Activated CD8-positive, alpha-beta memory T cell treated with anti-CD3 and anti-CD28 coated beads, Interleukin-2, amount 50 U/mL, for 4 hours (primary cell): ENCODE data around the gene POLR1B.
"Not testable (repeated sequence)": the region's sequence is repeated elsewhere in the genome, so short reads cannot be mapped to it uniquely, and the experiment has no call there.

Source experiments
- DNase-seq: peaks from one replicate; pipeline ENCODE4 v3.0.0-alpha.2; 2020

POLR1B gene

DNA sequence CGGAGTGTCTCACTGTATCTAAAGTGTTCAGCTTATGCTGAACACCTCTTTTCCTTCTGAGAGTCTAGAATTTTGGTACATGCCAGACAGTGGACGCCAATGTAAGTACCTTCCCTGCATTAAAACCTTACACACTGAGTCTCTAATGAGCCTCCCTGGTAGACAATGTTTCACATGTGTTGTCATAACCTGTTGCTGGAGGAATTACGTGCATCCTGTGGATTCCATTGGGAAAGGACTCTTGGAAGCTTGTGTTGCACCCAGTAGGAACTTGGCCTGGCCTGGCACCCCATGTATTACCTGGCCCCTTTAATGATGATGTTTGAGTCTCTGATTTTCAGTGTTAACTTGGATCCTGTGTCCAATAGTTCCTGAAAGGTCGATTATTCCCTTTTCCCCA lies 62.7 kb downstream of the POLR1B start:
- DNase-seq = no peak

DNA sequence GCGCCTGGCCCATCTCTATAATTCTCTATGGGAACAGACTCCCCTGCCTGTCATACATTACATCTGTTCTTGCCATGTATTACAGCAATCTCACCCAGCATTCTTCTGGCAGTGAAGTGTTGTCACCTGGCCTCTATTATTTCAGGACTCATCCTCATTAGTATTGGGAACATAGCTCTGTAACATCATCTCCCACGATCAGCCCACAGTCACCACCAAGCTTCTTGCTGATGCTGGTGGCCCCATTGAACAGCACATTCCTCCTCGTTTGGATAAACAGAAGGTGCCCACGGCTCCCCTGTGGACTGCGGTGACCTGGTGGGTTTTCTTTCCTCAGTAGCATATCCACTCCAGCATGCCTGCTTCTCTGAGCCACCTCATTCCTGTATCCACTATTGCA lies 63.7 kb downstream of the POLR1B start:
- no peak for DNase-seq

DNA sequence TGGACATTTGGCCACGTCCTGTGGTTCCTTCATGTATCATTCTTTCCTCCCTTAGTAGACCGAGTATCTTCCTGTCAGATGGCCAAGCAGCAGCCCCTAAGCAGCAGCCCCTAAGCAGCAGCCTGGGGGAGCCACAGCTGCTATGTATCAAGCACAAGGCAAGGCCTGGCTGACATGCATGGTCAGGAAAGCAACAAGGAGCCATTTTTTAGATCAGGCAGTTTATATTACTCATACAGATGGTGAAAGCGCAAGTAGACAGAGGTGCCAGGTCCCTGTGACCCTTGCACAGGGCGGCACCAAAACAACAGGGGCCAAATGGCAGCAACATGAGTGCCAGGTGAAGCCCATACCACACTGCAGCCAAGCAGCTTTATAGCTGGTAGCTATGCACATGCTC lies 64.3 kb downstream of the POLR1B start:
- no peak for DNase-seq

DNA sequence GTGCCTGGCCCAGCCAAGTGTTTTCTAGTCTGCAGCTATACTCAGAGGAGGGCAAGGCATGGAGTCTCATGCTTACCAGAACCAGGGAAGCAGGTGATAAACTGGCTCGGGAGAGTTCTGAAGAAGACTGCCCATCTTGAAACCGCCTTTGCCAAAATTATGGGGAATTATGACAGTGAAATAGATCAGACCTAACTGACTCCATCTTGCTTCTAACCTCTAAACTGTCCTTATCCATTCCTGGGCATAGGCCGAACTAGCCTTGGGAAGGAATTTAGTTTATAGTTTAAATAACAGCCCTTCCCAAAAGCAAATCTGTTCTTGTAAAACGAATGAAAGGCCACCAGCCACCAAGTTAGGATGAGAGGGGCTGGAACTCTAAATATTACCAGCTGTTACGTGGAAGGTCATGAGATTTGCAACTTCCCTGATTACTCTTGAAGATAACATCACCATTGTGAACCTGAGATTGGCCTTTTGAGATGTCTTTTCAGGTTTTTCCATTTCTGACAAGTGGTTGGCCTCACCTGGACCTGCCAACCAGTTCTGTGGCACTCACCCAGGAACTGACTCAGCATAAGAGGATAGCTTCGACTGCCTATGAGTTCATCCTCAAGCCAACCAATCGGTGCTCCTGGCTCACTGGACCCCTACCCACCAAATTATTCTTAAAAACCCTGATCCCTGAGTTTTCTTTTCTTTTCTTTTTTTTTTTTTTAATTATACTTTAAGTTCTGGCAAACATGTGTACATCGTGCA lies 65.6 kb downstream of the POLR1B start:
- no peak for DNase-seq

DNA sequence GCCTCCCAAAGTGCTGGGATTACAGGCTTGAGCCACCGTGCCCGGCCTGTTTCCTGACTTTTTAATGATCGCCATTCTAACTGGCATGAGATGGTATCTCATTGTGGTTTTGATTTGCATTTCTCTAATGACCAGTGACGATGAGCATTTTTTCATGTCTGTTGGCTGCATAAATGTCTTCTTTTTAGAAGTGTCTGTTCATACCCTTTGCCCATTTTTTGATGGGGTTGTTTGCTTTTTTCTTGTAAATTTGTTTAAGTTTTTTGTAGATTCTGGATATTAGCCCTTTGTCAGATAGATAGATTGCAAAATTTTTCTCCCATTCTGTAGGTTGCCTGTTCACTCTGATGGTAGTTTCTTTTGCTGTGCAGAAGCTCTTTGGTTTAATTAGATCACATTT lies 67.1 kb downstream of the POLR1B start:
- not testable (repeated sequence) for DNase-seq

DNA sequence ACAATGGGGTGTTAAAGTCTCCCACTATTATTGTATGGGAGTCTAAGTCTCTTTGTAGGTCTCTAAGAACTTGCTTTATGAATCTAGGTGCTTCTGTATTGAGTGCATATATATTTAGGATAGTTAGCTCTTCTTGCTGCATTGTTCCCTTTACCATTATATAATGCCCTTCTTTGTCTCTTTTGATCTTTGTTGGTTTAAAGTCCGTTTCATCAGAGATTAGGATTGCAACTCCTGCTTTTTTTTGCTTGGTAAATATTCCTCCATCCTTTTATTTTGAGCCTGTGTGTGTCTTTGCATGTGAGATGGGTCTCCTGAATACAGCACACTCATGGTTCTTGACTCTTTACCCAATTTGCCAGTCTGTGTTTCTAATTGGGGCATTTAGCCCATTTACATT lies 70.0 kb downstream of the POLR1B start:
- not testable (repeated sequence) for DNase-seq

DNA sequence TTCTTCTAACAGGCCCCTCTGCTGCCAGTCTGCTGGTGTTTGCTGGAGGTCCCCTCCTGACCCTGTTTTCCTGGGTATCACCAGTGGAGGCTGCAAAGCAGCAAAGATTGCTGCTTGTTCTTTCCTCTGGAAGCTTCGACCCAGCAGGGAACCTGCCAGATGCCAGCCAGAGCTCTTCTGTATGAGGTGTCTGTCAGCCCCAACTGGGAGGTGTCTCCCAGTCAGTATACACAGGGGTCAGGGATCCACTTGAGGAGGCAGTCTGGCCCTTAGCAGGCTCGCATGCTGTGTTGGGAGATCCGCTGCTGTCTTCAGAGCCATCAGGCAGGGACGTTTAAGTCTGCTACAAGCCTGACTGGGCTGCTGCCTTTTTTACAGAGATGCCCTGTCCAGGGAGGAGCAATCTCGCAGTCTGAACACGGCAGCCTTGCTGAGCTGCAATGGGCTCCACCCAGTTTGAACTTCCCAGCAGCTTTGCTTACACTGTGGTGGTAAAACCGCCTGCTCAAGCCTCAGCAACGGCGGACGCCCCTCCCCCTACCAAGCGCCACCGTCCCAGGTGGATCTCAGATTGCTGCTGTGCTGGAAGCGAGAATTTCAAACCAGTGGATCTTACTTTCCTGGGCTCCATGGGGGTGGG lies 72.1 kb downstream of the POLR1B start:
- DNase-seq = no peak

DNA sequence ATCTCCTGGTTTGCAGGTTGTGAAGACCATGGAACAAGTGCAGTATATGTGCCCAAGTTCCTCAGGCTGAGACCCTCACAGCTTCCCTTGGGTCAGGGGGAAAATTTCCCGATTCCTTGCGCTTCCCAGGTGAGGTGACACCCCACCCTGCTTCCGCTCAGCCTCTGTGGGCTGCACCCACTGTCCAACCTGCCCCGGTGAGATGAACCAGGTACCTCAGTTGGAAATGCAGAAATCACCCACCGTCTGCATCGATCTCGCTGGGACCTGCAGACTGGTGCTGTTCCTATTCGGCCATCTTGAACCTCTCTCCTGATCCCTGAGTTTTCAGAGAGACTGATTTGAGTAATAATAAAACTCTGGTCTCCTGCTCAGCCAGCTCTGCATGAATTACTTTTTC lies 72.8 kb downstream of the POLR1B start:
- DNase-seq = no peak

DNA sequence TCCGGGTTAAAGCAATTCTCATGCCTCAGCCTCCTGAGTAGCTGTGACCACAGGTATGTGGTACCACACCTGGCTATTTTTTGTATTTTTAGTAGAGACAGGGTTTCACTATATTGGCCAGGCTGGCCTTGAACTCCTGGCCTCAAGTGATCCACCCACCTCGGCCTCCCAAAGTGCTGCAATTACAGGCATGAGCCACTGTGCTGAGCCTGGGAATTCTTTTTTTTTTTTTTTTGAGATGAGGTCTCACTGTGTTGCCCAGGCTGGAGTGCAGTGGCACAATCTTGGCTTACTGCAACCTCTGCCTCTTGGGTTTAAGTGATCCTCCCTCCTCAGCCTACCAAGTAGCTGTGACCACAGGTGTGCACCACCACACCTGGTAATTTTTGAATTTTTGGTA lies 73.5 kb downstream of the POLR1B start:
- not testable (repeated sequence) for DNase-seq

DNA sequence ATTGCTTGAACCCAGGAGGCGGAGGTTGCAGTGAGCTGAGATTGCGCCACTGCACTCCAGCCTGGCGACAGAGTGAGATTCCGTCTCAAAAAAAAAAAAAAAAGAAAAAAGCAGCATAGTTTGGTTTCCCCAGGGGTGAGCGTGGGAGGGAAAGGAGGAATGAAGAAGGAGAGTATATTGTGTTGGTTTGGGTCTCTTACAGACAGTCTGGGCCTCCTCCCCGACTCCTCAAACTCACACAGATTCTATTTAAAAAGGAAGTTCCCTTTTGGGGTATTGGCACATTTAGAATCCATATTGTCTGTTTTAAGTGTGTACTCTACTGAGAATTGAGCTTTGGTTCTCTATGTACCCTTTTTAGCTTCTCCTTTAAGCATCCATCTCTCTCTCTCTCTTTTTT lies 76.1 kb downstream of the POLR1B start:
- DNase-seq = no peak

DNA sequence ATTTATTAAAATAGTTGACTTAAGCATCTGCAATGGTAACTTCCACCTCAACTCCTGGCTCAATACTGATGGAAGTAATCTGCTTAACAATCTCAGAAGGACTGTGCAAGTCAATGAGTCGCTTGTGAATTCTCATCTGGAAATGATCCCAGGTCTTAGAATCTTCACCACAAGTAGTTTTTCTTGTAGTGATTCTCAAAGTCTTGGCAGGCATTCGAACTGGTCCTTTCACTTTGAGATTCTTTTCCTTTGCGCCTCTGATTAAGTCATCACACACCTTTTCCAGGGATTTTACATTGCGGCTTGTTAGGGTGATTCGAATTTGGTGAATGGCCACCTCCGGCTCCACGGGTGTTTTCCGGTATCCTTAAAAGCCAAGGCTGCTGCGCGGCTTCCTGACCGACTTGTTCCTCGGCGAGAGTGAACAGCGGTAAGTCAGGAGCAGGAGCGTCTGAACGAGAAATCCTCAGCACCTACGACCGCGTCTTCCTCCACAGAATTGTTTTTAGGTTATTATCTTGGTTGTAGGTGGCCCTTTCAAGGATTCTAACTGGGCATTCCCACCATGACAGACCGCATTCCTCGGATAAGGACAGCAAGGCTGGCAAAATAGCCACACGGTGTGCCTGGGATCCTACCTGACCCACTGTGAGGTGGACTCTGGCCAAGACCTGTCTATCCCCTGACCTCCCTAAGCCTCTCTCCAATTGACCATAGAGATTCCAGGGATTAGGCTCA lies 79.7 kb downstream of the POLR1B start:
- no peak for DNase-seq

DNA sequence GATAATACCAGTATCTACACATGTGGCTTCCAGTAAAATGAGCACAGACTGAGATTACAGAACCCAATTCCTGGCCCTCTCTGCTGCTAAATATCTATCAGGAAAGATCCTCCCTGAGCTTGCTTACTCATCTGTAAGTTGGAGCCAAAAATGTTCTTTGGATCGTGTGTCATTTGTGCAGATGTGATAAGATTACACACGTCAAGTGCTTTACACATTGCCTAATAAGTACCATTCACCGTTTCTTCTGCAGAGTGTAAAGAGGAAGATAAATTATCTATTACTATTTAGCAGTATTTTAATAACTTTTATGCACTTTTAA lies 80.2 kb downstream of the POLR1B start:
- no peak for DNase-seq

DNA sequence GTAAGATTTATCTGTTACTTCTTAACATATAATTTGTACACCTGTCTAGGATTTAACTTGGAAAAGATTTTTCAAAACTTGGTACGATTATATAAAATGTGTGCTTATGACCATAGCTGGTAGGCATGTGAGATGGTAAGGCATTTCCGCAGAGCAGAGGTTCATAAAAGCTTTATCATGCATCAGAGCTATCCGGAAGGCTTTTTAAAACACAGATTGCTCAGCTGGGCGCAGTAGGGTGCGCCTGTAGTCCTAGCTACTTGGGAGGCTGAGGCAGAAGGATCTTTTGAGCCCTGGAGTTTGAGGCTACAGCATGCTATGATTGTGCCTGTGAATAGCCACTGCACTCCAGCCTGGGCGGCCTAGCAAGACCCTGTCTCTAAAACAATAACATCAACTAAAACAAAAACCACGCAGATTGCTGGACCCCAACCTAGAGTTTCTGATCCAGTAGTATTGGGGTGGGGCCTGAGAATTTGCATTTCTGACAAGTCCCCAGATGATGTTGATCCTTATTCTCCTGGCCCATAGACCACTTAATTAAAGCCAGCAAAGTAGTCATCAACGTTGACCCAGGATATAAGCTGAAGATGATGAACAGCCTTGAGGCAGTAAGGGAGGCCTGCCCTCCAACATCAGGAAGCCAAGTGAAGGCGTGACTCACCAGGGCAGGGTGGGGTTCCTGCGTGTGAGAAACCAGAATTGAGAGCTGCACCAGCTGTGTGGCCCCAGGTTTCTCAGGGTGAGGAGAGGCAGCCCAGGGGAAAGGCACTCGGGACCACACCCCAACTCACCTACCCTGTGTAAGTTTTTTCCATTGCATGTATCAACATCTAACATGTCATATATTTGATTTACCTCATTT lies 81.9 kb downstream of the POLR1B start:
- peak; percentile 79 for DNase-seq

DNA sequence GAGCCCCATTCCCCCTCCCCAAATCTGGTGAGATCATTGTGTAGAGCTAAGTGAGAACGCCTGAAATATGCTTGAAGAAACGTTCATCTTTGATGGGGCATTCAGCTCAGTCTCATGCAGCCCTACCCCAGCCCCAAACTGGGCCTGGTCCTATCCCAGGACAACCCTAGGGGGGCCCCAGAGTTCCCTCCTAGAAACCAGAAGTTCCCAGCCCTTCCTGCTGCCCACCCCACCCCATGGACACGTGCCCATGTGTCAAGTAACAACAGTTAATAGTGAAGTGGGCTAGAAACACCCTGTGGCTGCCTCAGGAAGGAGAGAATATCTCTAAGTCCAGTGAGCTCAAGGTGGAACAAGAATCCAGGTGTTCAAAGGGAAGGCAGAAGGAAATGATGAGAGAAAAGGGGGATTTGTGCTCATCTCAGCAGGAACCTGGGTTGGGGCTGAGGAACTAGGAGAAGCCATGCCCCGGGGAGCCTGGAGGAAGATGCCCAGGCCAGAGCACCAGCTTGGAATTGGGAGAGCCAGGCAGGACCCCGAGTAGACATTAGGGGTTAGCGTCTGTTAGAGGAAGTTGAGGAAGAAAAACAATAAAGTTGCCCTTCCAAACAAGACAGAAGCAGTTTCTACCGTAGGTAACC lies 83.3 kb downstream of the POLR1B start:
- DNase-seq = no peak

DNA sequence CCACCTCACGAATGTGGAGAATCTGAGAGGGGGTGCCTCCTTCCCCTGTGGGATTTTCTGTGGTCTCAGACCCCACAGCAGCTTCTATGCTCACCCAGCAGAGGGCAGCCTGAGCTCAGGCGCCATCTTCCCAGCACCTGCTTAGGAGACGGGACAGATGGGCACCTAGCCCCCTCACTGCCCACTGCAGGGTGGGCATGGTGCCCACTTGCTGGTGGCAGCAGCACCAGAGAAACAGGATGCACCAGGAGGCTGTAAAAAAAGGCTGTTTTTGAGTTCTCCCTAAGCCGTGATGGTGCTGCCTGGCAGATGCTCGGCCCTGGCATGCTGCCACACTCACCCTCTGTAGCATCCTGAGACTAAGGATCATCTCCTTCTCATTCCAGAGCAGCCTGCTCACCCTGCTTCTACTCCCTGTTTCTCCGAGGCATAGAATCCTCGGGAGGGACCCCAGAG lies 84.4 kb downstream of the POLR1B start:
- peak; percentile 64 for DNase-seq
